ENCODE data around the gene COPS9.

COPS9 gene

DNA sequence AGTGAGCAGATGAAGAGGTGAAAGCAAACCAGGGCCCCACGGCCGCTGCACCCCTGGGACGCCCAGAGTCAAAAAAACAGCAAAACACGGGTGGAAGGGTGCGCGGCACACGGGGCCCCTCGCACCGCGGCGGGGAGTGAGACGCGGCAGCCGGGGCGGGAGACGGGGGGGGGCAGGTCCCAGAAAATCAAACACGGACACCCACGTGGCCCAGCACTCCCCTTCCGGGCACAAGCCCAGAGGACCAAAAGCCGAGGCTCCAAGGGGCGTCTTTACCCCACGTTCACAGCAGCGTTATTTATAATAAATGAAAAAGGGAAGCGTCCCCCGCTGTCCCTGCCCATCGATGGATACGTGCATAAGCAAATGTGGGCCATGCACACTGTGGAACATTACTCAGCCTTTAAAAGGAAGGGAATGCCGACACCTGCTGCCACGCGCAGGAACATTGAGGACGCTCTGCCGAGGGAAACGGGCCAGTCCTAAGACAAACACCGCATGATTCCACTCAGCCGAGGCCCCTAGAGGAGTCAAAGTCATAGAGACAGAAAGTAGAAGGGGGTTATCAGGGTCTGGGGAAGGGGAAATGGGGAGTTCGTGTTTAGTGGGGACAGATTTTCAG, 677 bp upstream of the COPS9 start:
- no peaks in the 10 kb centered on the region for H3K27me3 ChIP-seq (ENCODE audit: insufficient read depth, low read length, poor library complexity, severe bottlenecking)
- peak overlapping the region; percentile 97 for H2AFZ ChIP-seq (ENCODE audit: low read length)
- peak overlapping the region; percentile 86 for H3K4me2 ChIP-seq (ENCODE audit: low read depth, low read length, poor library complexity, severe bottlenecking)
- peaks cover 19% of the 10 kb centered on the region for H3K4me1 ChIP-seq (ENCODE audit: insufficient read depth, low read length, poor library complexity, severe bottlenecking)
- H4K20me1 ChIP-seq (ENCODE audit: insufficient read depth, low read length, poor library complexity, severe bottlenecking): no peaks in the 10 kb centered on the region
- H3K9me2 ChIP-seq (replicated peaks; ENCODE audit: low read depth, low read length): no peaks in the 10 kb centered on the region
- H3K9ac ChIP-seq (ENCODE audit: low read depth, low read length, poor library complexity, severe bottlenecking): peak overlapping the region; percentile 90
- H3K79me2 ChIP-seq (ENCODE audit: insufficient read depth, low read length): peaks cover 21% of the 10 kb centered on the region
- no peaks in the 10 kb centered on the region for H3F3A ChIP-seq (ENCODE audit: low read depth)
- peak overlapping the region; percentile 95 for H3K4me3 ChIP-seq (ENCODE audit: low read length, poor library complexity, severe bottlenecking)
- peaks cover 14% of the 10 kb centered on the region; the same call in 1 of the 2 replicates for H3K36me3 ChIP-seq (ENCODE audit: insufficient read depth, low read length)
- no peak for TF ChIP-seq EZH2phosphoT487 (IDR thresholded peaks at IDR 0.05; ENCODE audit: borderline replicate concordance)
- TF ChIP-seq, protein P1, sequence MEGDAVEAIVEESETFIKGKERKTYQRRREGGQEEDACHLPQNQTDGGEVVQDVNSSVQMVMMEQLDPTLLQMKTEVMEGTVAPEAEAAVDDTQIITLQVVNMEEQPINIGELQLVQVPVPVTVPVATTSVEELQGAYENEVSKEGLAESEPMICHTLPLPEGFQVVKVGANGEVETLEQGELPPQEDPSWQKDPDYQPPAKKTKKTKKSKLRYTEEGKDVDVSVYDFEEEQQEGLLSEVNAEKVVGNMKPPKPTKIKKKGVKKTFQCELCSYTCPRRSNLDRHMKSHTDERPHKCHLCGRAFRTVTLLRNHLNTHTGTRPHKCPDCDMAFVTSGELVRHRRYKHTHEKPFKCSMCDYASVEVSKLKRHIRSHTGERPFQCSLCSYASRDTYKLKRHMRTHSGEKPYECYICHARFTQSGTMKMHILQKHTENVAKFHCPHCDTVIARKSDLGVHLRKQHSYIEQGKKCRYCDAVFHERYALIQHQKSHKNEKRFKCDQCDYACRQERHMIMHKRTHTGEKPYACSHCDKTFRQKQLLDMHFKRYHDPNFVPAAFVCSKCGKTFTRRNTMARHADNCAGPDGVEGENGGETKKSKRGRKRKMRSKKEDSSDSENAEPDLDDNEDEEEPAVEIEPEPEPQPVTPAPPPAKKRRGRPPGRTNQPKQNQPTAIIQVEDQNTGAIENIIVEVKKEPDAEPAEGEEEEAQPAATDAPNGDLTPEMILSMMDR (conservative IDR thresholded peaks at IDR 0.05; ENCODE audit: low read length): no peak
- no peaks in the 10 kb centered on the region for H3K9me3 ChIP-seq (ENCODE audit: insufficient read depth, low read depth, low read length)

DNA sequence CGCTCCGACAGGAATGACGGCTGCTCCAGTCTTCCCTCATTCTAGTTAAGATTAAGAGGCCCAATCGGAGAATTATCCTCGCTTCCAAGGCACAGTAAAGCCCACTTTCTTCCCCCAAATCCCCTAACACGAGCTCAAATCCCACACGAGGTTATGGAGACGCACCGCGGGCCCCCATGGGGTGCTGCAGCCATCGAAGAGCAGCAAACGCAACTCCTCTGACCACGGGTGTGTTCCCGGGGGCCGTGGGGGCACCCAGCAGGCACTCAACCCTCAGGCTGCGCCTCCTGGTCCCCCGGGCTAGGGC, 446 bp downstream of the COPS9 start:
- H3K27me3 ChIP-seq (ENCODE audit: insufficient read depth, low read length, poor library complexity, severe bottlenecking): no peaks in the 10 kb centered on the region
- no peaks in the 10 kb centered on the region for H3K9me2 ChIP-seq (replicated peaks; ENCODE audit: low read depth, low read length)
- H4K20me1 ChIP-seq (ENCODE audit: insufficient read depth, low read length, poor library complexity, severe bottlenecking): no peaks in the 10 kb centered on the region
- peak overlapping the region; percentile 98 for H3K4me2 ChIP-seq (ENCODE audit: low read depth, low read length, poor library complexity, severe bottlenecking)
- peaks cover 19% of the 10 kb centered on the region for H3K4me1 ChIP-seq (ENCODE audit: insufficient read depth, low read length, poor library complexity, severe bottlenecking)
- no peaks in the 10 kb centered on the region for H3F3A ChIP-seq (ENCODE audit: low read depth)
- no peaks in the 10 kb centered on the region for H3K9me3 ChIP-seq (ENCODE audit: insufficient read depth, low read depth, low read length)
- peaks cover 25% of the 10 kb centered on the region; the same call in 1 of the 2 replicates for H3K36me3 ChIP-seq (ENCODE audit: insufficient read depth, low read length)
- peak overlapping the region; percentile 97 for H2AFZ ChIP-seq (ENCODE audit: low read length)
- H3K9ac ChIP-seq (ENCODE audit: low read depth, low read length, poor library complexity, severe bottlenecking): peak overlapping the region; percentile 90
- TF ChIP-seq, protein P1 (conservative IDR thresholded peaks at IDR 0.05; ENCODE audit: low read length): no peak
- no peak for TF ChIP-seq EZH2phosphoT487 (IDR thresholded peaks at IDR 0.05; ENCODE audit: borderline replicate concordance)
- peak overlapping the region; percentile 95 for H3K4me3 ChIP-seq (ENCODE audit: low read length, poor library complexity, severe bottlenecking)
- peaks cover 21% of the 10 kb centered on the region for H3K79me2 ChIP-seq (ENCODE audit: insufficient read depth, low read length)

DNA sequence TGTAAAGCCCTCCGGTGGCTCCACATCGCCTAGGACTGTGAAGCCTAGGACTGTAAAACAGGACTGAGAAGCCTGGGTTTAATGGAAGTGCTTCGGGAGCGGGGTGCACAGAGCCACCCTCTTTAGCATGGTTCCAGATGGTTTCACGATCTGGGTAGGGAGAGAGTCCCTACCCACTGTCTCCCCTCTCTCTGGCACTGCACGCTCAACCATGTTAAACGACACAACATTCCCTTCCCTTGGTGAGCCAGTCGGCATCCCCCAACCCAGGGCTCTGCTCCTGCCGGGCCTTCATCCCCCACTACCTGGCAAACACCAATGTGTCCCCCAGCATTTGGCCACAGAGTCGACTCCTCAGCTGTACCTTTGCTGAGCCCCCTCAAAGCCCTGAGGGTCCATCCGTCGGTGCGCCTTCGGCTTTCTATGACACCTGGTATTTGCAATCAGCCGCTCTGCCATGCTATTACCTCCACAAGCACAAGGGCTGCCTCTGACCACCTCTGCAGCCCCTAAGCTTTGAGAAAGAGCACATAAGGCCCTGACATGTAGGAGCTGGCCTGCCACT, 1.1 kb downstream of the COPS9 start:
- Histone ChIP-seq H3K9ac (ENCODE audit: low read depth, low read length, poor library complexity, severe bottlenecking) (peak overlapping the region; percentile 90), H3K4me2 (ENCODE audit: low read depth, low read length, poor library complexity, severe bottlenecking) (peak overlapping the region; percentile 98), H3K9me3 (ENCODE audit: insufficient read depth, low read depth, low read length) (no peaks in the 10 kb centered on the region), H3K4me1 (ENCODE audit: insufficient read depth, low read length, poor library complexity, severe bottlenecking) (peaks cover 19% of the 10 kb centered on the region), H3F3A (ENCODE audit: low read depth) (no peaks in the 10 kb centered on the region), H3K4me3 (ENCODE audit: low read length, poor library complexity, severe bottlenecking) (peak overlapping the region; percentile 95), H3K27me3 (ENCODE audit: insufficient read depth, low read length, poor library complexity, severe bottlenecking) (no peaks in the 10 kb centered on the region), H4K20me1 (ENCODE audit: insufficient read depth, low read length, poor library complexity, severe bottlenecking) (no peaks in the 10 kb centered on the region), H3K36me3 (ENCODE audit: insufficient read depth, low read length) (peaks cover 31% of the 10 kb centered on the region; the same call in 1 of the 2 replicates), H3K79me2 (ENCODE audit: insufficient read depth, low read length) (peaks cover 21% of the 10 kb centered on the region), H3K9me2 (replicated peaks; ENCODE audit: low read depth, low read length) (no peaks in the 10 kb centered on the region), H2AFZ (ENCODE audit: low read length) (no peak overlapping the region)
- TF ChIP-seq, protein P1 (conservative IDR thresholded peaks at IDR 0.05; ENCODE audit: low read length): no peak
- TF ChIP-seq EZH2phosphoT487 (IDR thresholded peaks at IDR 0.05; ENCODE audit: borderline replicate concordance): no peak
